Tibial nerve (tissue), 4 donors: Measurements from ENCODE around the gene AGBL1.

ENCODE experiments used
- CTCF ChIP-seq, 5 experiments: fragments of 200-600 bp in 3 of 5; fragments of 450-650 bp in 2 of 5; sonication (generic) in 3 of 5; IDR thresholded peaks; one replicate each; pipeline ENCODE4 v1.5.1; 2016 to 2019; ENCODE audit warnings: antibody characterized with exemption in 5 of 5, mild to moderate bottlenecking in 3 of 5, moderate library complexity in 2 of 5
- EP300 ChIP-seq, 2 donors: sonication (generic); formaldehyde crosslinking; IDR thresholded peaks; one replicate each; pipeline ENCODE4 v1.6.1; 2017; ENCODE audit warnings: antibody characterized with exemption in 2 of 2, mild to moderate bottlenecking in 1 of 2
- POLR2A ChIP-seq, 2 donors: fragments of 450-650 bp; IDR thresholded peaks; one replicate each; pipeline ENCODE4 v1.6.1; 2017; ENCODE audit warnings: antibody characterized with exemption in 2 of 2, mild to moderate bottlenecking in 2 of 2, moderate library complexity in 2 of 2

GRCh38 chr15:86701611-86701963 lies 621.9 kb downstream of the AGBL1 start:
- no peak for TF ChIP-seq CTCF (IDR thresholded peaks at IDR 0.05)
- no peak for TF ChIP-seq POLR2A (IDR thresholded peaks at IDR 0.05)
- no peak for TF ChIP-seq EP300 (IDR thresholded peaks at IDR 0.05)
